GM18517 (cell line): ENCODE results near the gene PPFIBP2.
"Not testable (repeated sequence)": the region's sequence is repeated elsewhere in the genome, so short reads cannot be mapped to it uniquely, and the experiment has no call there.

Experiments
- ATAC-seq: cut with Tn5 transposase; IDR thresholded peaks from one replicate; pipeline ENCODE4 v1.9.1; 2021; ENCODE audit warnings: mild to moderate bottlenecking, moderate library complexity; ENCODE audit not compliant: unreplicated experiment

Gene PPFIBP2

DNA sequence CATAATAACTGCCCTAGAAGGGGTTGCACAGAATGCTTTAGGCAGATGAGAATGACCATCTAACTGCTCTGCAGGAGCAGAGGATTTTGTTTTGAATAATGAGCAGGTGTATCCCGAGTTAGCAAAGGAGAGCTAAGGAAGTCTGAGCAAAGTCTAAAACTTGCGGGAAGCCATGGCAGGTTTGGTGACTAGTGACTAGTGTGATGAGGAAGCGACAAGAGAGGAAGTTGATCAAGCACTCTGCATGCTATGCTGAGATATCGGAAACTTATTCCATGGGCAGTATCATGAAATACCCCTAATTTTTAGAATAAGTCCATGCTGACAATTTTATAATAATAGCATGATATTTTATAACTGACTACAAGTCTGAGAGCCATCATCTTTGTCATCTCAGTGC lies 15.6 kb upstream of the PPFIBP2 start:
- no peak for ATAC-seq

DNA sequence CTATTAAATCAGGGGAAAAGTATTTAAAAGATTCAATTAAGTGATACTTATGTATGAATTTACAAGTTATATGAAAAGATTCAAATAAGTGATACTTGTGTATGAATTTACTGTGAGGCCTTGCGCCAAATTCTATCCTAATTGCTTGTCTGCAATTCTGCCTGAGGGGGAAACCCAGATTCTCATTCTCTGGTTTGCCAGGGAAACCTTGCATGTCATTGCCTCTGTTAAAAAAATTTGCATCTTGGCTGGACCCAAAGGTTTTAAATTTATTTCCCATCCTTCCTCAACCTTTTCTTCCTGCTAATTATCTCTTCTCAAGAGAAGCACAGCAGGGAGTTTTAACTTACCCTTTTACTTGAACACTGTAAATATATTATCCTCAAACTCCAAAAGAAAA lies 14.7 kb upstream of the PPFIBP2 start:
- ATAC-seq: no peak

DNA sequence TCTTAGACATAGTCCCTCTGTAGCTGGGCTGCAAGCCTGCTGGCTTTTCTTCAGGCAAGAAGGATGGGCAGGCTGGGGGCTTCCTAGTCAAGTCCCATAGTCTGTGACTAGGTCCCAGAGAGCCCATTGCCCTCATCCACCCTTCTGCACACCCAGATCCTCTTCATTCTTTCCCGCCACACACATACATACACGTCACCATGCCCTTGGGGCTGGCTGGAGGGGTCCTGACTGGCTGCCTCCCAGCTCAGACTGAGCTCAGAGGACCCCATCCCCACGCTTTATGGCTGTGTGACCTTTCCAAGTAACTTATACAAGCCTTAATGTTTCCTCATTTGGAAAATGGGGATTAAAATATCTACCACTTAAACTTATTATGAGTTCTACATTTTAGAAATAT lies 13.5 kb upstream of the PPFIBP2 start:
- no peak for ATAC-seq

DNA sequence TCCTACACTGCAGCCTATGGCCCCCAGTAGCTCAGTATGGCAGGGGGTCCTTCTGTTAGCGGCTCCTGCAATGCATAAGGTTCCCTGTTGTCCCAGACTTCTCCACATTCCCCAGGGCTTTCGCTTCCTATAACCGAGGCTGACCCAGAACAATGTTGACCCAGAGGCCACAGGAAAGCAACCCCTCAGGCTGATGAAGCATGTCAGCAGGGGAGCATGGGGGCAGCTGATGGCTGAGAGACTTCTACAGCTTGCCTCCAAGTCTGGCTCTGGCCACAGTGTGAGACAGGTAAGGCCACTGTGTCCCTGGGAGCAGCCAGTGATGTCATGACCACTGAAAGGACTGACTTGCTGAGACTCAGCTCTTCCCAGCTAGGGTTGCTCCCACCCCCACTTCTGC lies 12.5 kb upstream of the PPFIBP2 start:
- ATAC-seq: no peak

DNA sequence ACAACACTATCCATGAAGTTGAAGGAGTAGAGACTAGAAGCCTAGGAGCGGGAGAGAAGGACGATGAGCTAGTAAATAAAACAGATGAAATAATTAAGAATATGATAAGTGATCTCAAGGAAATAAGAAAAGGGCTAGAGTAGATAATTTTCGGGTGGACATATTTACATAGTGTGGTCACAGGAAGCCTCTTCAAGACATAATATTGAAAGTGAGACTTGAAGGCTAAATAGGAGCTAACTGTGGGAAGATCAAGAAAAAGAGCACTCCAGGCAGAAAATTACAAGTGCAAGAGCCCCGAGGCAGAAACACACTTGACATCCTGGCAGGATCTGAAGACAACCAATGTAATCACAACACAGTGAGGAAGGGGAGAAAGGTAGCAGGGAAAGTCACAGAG lies 11.9 kb upstream of the PPFIBP2 start:
- peak; percentile 59 for ATAC-seq

DNA sequence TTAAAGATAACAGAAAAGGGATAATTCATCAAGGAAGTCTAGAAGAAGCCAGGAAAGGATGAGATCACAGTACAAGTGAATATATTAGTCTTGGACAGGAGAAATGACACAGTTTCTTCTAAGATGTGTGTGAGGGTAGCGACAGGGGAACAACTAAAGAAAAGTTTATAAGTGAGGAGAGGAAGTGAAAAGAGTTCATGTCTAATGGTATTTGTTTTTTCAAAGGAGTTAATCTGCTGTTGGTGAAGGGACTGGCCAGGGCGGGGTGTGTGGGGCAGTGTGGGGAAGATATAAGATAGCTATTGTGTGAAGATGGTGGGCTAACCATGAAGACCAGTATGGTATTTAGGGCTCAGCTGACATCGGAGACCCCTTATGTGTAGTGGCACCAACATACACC lies 7.6 kb upstream of the PPFIBP2 start:
- no peak for ATAC-seq

DNA sequence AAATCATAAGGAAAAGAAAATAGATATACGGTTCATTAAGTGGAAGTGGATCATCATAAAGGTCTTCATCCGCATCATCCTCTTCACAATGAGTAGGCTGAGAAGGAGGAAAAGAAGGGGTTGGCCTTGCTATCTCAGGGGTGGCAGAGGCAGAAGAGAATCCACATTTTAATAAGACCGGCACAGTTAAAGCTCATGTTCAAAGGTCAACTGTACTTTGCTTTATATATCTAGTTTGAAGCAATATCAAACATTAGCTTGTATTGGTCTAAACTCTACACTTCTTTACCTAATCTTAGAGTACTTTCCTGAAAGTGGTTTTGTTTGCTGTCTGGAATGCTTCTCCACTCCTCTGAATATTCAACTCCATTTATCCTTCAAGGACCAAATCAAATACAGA lies 5.7 kb upstream of the PPFIBP2 start:
- no peak for ATAC-seq

DNA sequence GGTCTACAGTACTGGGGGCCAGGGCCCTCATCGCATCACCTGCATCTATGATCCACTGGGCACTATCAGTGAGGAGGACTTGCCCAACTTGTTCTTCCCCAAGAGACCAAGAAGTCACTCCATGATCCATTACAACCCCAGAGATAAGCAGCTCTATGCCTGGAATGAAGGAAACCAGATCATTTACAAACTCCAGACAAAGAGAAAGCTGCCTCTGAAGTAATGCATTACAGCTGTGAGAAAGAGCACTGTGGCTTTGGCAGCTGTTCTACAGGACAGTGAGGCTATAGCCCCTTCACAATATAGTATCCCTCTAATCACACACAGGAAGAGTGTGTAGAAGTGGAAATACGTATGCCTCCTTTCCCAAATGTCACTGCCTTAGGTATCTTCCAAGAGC lies 3.8 kb upstream of the PPFIBP2 start:
- ATAC-seq: no peak

DNA sequence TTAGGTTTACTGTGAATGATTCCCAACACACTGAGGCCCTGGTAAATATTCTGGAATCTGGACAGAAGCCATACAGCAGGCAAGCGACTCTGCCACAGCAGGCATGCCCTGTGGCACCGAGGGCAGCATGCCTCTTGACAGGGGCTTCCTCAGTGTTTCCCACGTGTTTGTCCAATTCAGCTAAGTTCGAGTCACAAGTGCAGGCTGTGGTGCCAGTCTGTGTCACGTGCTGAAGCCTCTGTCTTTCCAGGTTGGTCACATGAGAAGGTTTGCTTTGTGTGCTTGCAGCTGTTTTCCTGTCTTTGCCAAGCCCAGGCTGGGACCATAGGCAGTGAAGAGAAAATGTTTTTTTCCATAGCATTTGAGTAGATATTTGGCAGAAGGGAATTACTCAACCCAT lies 2.4 kb upstream of the PPFIBP2 start:
- ATAC-seq: no peak

DNA sequence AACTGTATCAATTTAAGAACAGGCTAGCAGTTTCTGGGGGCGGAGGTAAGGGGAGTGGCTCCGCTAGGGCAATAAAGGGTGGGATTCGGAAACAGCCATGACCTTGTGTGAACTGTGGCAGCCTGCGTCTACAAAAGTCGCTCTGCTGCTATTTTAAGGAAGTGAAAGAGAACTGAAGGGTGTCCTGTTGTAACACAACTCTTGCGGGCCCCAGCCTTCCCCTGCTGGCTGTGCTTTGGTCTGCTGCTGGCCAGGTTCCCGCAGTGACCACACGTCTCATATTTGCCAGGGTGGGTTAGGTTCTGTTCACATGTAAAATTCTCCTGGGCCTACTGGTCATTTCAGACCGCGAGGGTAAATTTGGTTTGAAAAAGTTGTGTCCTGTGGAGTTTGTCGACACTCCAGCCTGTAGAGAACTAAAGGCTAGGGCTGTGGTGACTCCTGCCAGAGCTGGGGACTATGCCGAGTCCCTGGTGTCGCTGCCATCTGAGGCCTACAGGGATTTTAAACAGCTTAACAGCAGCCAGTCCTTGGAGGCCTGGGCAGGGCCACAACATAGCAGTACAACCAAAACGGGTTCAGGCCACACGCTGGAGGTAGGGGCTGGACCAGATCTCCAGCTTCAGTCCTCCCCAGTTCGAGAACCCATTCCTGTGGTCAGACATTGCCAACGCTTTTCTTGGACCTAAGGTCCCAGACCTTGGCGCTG lies 1.1 kb upstream of the PPFIBP2 start:
- peak; percentile 80 for ATAC-seq

DNA sequence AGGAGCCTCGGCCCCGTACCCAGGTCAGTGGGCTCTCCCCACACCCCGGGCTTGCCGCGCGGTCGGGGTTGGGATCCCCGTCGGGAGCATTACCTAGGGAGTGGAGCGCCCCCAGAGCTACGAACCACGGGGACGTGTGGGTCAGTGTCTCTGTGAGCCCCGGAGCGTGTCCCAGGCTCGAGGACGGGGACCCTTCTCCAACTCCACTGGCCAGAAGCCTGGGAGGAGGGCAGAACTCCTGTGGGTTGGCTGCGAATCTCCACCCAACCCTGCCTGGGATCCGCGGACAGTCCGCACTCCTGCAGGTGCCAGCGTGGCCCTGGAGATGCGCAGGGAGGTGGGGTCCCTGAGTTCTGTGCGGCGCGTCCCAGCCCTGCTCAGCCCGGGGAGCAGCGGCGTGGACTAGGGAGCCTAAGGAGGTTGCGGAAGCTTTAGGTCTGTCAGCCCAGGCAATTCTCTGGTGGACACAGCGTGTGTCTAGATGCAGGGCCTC lies 346 bp downstream of the PPFIBP2 start:
- ATAC-seq: peak; percentile 19

DNA sequence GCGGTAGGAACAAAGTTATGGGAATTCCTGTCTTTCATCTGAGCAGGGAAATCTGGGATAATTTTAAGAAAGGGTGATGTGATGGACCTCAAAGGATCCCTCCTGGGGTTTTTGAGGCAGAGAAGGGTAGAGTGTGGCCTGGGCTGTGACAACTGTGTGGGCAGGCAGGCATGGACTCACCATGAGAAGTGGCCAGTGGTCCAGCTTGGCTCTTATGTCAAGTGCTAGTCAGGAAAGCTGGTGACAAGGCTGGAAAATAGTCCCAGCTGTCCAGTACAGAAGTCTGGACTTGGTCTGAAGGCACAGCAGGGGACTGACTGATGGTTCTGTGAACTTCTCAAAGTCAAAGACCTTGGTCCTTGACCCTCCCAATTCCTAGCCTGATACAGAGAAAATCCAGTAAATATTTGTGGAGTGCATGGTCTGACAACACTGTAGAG lies 1.7 kb downstream of the PPFIBP2 start:
- no peak for ATAC-seq

DNA sequence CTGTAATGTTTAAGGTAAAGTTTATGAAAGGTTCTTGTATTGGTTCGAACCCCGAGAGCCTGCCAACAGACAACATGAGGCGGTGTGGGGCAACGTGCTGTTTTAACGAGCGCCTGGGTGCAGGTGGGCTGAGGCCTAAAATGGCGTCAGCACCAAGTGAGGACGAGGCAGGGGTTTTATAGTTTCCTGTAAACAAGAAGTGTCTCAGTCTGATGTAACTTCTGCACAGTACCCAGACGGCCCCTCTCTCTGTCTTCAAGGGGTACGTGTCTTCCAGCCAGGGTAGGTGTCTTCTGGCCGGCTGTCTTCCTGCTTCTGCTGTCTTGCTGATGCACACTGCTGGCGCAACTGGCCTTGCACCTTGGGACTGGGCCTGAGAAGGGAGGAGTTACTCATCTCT lies 2.7 kb downstream of the PPFIBP2 start:
- no peak for ATAC-seq

DNA sequence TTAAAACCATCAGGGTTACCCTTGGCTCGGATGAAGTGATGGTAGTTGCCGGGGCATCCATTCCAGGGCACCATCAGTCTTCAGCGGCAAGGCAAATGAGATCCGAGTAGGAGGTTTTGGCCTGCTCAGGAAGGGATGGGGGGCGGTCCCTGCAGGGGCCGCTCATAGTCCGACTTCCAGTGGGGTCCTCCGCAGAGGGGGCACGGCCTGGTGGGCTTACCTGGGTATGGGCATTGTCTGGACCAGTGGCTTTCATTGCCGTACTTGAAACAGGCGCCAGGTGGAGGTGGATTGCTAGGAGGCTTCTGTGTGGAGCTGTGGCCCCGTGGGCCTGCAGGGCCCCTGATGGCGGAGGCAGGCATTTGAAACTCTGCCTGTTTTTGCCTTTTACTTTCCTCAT lies 3.9 kb downstream of the PPFIBP2 start:
- ATAC-seq: not testable (repeated sequence)

DNA sequence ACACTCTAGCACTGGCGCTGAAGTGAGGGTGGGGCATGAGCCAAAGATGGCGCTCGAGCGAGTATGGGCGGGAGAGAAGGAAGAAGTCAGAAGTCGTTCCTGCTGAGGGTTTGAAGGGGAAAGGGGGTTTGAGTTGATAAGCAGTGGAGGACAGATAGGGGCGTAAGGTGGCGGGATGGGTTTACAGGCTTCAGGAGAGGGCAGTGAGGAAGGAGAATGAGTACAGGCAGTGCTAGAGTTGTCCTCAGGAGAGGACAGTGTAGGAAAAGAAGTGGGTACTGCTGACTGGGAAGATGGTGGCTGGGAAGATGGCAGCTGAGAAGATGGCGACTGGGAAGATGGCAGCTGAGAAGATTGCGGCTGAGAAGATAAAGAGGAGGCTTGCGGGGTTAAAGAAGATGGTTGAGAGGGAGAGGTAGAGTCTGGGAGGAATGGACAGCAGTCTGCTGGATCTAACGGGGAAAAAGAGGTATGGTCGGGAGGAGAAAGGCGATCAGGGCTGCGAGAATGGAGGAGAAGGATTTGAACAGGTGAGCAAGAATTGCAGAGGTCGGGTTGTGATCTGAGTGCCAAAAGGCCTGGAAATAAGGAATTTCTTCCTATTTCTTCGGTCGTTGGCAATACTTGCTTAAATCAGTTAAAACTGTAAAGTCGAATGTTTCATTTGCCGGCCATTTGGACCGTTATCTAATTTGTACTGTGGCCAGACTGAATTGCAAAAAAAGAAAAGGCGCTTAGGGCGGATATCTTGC lies 5.2 kb downstream of the PPFIBP2 start:
- no peak for ATAC-seq

DNA sequence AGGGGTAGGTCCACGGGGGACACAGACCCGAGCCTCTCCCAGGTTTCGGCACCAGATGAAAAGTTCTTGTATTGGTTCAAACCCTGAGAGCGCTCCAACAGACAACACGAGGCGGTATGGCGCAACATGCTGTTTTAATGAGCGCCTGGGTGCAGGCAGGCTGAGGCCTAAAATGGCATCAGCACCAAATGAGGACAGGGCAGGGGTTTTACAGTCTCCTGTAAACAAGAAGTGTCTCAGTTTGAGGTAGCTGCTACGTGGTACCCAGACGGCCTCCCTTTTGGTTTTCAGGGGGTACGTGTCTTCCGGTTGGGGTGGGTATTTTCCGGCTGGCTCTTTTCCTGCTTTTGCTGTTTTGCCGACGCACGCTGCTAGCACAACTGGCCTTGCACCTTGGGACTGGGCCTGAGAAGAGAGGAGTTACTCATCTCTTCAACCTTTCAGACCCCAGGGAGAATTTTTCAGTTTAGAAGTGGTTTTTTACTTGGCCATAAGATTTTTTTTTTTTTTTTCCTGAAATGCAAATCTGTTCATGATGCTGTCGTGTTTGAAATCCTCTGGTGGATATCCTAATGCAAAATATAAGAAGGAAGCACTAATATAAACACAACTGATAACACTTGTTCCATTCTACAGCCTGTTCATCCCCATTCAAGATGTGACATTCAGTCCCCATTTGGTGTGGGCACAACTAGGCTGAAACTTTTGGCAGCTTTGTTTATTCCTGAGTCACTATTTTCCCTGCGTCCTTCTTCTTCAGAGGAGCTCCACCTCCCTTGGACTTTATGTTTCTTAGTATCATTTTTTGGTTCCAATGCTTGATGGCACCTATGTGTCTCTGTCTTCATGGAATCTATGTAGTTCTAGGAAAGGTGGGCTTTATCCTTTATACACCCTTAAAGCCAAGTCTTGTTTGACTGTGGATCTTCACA lies 6.5 kb downstream of the PPFIBP2 start:
- peak; percentile 52 for ATAC-seq

DNA sequence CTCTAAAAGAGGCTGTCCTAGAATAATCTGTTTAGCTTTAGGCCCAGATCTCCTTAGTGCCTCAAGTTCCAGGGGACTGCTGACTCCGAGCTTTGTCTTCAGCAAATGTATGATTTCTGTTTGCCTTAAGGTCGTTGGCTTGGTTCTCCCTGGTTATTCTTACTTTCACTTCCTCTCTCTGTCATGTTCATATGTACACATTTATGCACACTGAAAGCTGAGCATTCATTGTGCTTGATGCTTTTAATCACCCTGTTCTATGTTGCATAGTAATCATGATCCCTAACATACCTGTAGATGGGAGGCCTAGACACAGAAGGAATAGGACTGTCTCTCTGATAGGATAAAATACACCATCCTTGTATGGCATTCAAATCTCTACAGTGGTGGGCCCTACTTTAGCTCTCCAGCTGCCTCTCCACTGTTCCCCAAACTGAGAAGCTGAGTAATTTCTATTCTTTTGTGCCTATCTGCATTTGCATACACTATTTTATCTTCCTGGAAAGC lies 7.2 kb downstream of the PPFIBP2 start:
- peak; percentile 89 for ATAC-seq

DNA sequence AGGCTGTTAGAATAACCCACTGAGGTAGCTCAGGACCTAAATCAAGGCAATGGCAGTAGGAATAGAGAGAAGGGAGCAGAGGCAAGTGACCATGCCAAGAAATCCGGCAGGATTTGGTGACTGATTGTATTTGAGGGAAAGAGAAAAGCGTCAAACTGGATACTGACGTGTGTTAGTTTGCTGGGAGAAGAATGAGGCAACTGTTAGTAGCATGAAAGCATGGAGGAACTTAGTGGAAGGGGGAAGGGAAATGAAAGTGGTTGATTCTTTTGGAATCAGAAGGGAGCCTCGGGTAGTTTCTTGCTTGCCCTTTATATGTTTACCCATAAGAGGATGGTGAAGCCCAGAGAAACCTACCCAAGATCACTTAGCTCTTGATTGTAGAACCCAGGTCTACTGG lies 8.3 kb downstream of the PPFIBP2 start:
- no peak for ATAC-seq

DNA sequence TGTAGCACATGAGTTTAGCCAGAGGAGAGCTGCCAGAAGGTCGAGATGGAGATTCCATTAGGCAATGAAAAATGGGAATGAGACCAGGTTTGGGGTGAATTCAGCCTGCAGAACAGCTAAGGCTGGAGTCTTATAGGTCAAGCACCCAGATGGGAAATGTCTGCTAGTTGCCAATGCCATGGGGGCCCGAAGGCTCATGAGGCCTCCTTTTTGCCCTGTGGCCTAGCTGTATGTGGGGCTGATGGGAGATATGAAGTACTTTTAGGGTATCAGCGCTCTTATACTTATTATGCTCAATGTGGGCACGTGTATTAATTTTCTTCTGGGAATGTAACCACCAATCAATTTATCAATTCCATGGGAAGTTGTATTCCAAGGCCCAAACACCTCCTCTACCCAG lies 8.7 kb downstream of the PPFIBP2 start:
- ATAC-seq: no peak

DNA sequence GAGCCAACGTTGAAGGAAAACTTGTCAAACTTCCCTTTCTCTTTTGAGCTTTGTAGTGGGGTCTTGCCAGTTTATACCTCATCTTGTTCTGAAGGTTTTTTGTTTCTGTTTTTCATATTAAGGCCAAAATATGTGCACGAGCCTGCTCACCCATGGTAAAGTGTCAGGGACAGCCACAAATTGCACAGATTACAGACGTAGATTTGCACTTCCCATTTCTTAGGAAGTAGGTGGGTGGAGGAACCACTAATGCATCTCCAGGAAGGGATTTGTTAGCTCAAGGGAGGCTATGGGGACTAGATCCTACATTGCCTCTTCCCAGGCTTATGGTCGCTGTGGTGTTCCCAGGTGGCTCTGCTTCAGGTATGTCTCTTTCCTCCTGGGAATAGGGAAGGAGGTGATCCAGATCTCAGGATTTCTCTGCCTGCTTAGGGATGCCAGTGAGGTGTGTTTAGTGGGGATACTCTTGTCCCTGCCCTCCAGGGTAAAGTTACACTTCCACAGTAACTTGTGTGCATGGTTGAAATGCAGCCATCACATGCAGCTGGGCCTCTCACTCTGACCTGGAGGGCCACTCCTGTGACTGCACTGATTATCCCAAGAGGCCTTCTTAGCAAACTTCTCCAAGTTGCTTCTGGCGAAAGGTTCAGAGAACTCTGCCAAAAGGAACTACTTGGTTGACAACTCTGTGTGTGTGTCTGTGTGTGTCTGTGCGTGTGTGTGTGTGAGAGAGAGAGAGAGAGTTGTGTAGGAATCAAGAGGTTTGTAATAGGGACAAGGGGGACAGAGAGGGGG lies 9.8 kb downstream of the PPFIBP2 start:
- ATAC-seq: no peak
